OCI-M2 (cell line): ENCODE results near the gene TSPEAR.
"Not testable (repeated sequence)": the region's sequence is repeated elsewhere in the genome, so short reads cannot be mapped to it uniquely, and the experiment has no call there.

Experiments used
- DNase-seq: peaks from one replicate; lab custom pipeline; 2025; ENCODE audit not compliant: unreplicated experiment; lab: John Stamatoyannopoulos, UW

TSPEAR gene

GRCh38 chr21:44703731-44704635, 7.4 kb downstream of the TSPEAR start:
- DNase-seq = no peak

GRCh38 chr21:44702973-44703730, 8.2 kb downstream of the TSPEAR start:
- DNase-seq = no peak

GRCh38 chr21:44702111-44702972, 9.0 kb downstream of the TSPEAR start:
- DNase-seq = no peak

- DNase-seq = no peak
Measured at GRCh38 chr21:44701541-44701940, 9.8 kb downstream of the TSPEAR start.

- DNase-seq = no peak
Measured at GRCh38 chr21:44701023-44701400, 10.4 kb downstream of the TSPEAR start.

- no peak for DNase-seq
Measured at GRCh38 chr21:44700101-44701022, 11.0 kb downstream of the TSPEAR start.

- DNase-seq = no peak
Measured at GRCh38 chr21:44699502-44700001, 11.8 kb downstream of the TSPEAR start.

- no peak for DNase-seq
Measured at GRCh38 chr21:44697811-44698734, 13.3 kb downstream of the TSPEAR start.

- not testable (repeated sequence) for DNase-seq
Measured at GRCh38 chr21:44697172-44697810, 14.1 kb downstream of the TSPEAR start, which contains the start of gene KRTAP10-12. Gene KRTAP10-12 (plus strand): TSS chr21:44697172. CDS start chr21:44697202, 30 bp downstream.

GRCh38 chr21:44696572-44696971, 14.8 kb downstream of the TSPEAR start:
- no peak for DNase-seq

- DNase-seq = no peak
Measured at GRCh38 chr21:44695641-44696040, 15.7 kb downstream of the TSPEAR start.

- no peak for DNase-seq
Measured at GRCh38 chr21:44695184-44695583, 16.2 kb downstream of the TSPEAR start.

GRCh38 chr21:44694776-44695175, 16.6 kb downstream of the TSPEAR start:
- no peak for DNase-seq

GRCh38 chr21:44692798-44693512, 18.4 kb downstream of the TSPEAR start:
- DNase-seq = no peak

- no peak for DNase-seq
Measured at GRCh38 chr21:44691686-44692085, 19.7 kb downstream of the TSPEAR start.

- not testable (repeated sequence) for DNase-seq
Measured at GRCh38 chr21:44689740-44690139, 21.6 kb downstream of the TSPEAR start.

- DNase-seq = no peak
Measured at GRCh38 chr21:44687671-44688070, 23.7 kb downstream of the TSPEAR start.
